Retinal pigment epithelial cell (primary cell): ENCODE results near the gene DNAJC12.
"Not testable (repeated sequence)": the region's sequence is repeated elsewhere in the genome, so short reads cannot be mapped to it uniquely, and the experiment has no call there.

Experiments used
- DNase-seq: peaks from one replicate; pipeline ENCODE4 v3.0.0-alpha.2; 2010; ENCODE audit warnings: low read depth
- H3K4me3 ChIP-seq: 2 replicates; pipeline ENCODE4 v1.5.1; 2011; ENCODE audit warnings: mild to moderate bottlenecking, low read length, control low read depth, moderate library complexity
- CTCF ChIP-seq: conservative IDR thresholded peaks from 2 replicates; pipeline ENCODE4 v1.5.1; 2011; ENCODE audit warnings: low read depth, low read length, control low read depth, inconsistent platforms

DNAJC12 gene

GRCh38 chr10:67839951-67840350, 2.0 kb upstream of the DNAJC12 start:
- no peak overlapping the region for H3K4me3 ChIP-seq
- DNase-seq: no peak
- TF ChIP-seq CTCF: no peak

GRCh38 chr10:67839511-67839910, 1.5 kb upstream of the DNAJC12 start:
- DNase-seq, H3K4me3 ChIP-seq: not testable (repeated sequence)

- TF ChIP-seq CTCF: no peak
- DNase-seq: no peak
- no peak overlapping the region for H3K4me3 ChIP-seq
These were observed 1.0 kb downstream of the DNAJC12 start for GRCh38 chr10:67836972-67837371.

GRCh38 chr10:67836488-67836887, 1.5 kb downstream of the DNAJC12 start:
- no peak for TF ChIP-seq CTCF
- DNase-seq: no peak
- no peak overlapping the region for H3K4me3 ChIP-seq

GRCh38 chr10:67835541-67836394, 2.2 kb downstream of the DNAJC12 start:
- not testable (repeated sequence) for H3K4me3 ChIP-seq, DNase-seq

GRCh38 chr10:67834375-67834774, 3.6 kb downstream of the DNAJC12 start:
- H3K4me3 ChIP-seq: no peak overlapping the region
- DNase-seq: no peak
- TF ChIP-seq CTCF: no peak

GRCh38 chr10:67827811-67828210, 10.2 kb downstream of the DNAJC12 start:
- no peak overlapping the region for H3K4me3 ChIP-seq
- DNase-seq: no peak
- no peak for TF ChIP-seq CTCF

- no peak for DNase-seq
- no peak for TF ChIP-seq CTCF
- H3K4me3 ChIP-seq: no peak overlapping the region
These were observed 18.2 kb downstream of the DNAJC12 start for GRCh38 chr10:67819768-67820204.
